IMR-90 (cell line): Measurements from ENCODE around the gene SET.

Source experiments
- NFE2L2 ChIP-seq: fragments of 150-350 bp; IDR thresholded peaks from 2 replicates; pipeline ENCODE4 v1.6.1; 2016; ENCODE audit warnings: low read depth, mild to moderate bottlenecking, low read length
- POLR2A ChIP-seq: IDR thresholded peaks from 2 replicates; pipeline ENCODE4 v1.6.1; 2012; ENCODE audit warnings: mild to moderate bottlenecking, low read depth, low read length
- TF ChIP-seq, protein P1 (sequence below): conservative IDR thresholded peaks from 2 replicates; pipeline ENCODE4 v1.5.1; 2012; ENCODE audit warnings: mild to moderate bottlenecking, low read depth, low read length, improper control_type of control experiment

GRCh38 chr9:128694344-128694743 lies 5.3 kb downstream of the SET start:
- TF ChIP-seq, protein P1, sequence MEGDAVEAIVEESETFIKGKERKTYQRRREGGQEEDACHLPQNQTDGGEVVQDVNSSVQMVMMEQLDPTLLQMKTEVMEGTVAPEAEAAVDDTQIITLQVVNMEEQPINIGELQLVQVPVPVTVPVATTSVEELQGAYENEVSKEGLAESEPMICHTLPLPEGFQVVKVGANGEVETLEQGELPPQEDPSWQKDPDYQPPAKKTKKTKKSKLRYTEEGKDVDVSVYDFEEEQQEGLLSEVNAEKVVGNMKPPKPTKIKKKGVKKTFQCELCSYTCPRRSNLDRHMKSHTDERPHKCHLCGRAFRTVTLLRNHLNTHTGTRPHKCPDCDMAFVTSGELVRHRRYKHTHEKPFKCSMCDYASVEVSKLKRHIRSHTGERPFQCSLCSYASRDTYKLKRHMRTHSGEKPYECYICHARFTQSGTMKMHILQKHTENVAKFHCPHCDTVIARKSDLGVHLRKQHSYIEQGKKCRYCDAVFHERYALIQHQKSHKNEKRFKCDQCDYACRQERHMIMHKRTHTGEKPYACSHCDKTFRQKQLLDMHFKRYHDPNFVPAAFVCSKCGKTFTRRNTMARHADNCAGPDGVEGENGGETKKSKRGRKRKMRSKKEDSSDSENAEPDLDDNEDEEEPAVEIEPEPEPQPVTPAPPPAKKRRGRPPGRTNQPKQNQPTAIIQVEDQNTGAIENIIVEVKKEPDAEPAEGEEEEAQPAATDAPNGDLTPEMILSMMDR, result no peak
- TF ChIP-seq POLR2A, result no peak
- TF ChIP-seq NFE2L2, result no peak
